ENCODE data around the gene UBE2H.
"Not testable (repeated sequence)": the region's sequence is repeated elsewhere in the genome, so short reads cannot be mapped to it uniquely, and the experiment has no call there.

The UBE2H gene

GRCh38 chr7:129841465-129841864, 111.3 kb downstream of the UBE2H start:
- no peak for DNase-seq

- no peak for DNase-seq
Measured at GRCh38 chr7:129840757-129841156, 112.0 kb downstream of the UBE2H start.

GRCh38 chr7:129836983-129837382, 115.8 kb downstream of the UBE2H start:
- DNase-seq, result no peak

- DNase-seq, result no peak
Measured at GRCh38 chr7:129835569-129835968, 117.2 kb downstream of the UBE2H start.

- DNase-seq, result not testable (repeated sequence)
Measured at GRCh38 chr7:129833353-129833752, 119.4 kb downstream of the UBE2H start.

- DNase-seq, result no peak
Measured at GRCh38 chr7:129832701-129833227, 120.0 kb downstream of the UBE2H start.

GRCh38 chr7:129832282-129832681, 120.5 kb downstream of the UBE2H start:
- no peak for DNase-seq

GRCh38 chr7:129831424-129832058, 121.2 kb downstream of the UBE2H start:
- no peak for DNase-seq

GRCh38 chr7:129830949-129831348, 121.8 kb downstream of the UBE2H start:
- DNase-seq, result no peak

- peak; percentile 38 for DNase-seq
Measured at GRCh38 chr7:129829737-129830631, 122.8 kb downstream of the UBE2H start.

GRCh38 chr7:129828989-129829736, 123.6 kb downstream of the UBE2H start:
- DNase-seq, result no peak

GRCh38 chr7:129828078-129828762, 124.5 kb downstream of the UBE2H start:
- no peak for DNase-seq

GRCh38 chr7:129827467-129827990, 125.2 kb downstream of the UBE2H start:
- DNase-seq, result no peak

GRCh38 chr7:129826895-129827294, 125.9 kb downstream of the UBE2H start:
- DNase-seq, result not testable (repeated sequence)

- peak; percentile 94 for DNase-seq
Measured at GRCh38 chr7:129825209-129825970, 127.4 kb downstream of the UBE2H start.

GRCh38 chr7:129824291-129825208, 128.2 kb downstream of the UBE2H start:
- no peak for DNase-seq

GRCh38 chr7:129823143-129823542, 129.6 kb downstream of the UBE2H start:
- DNase-seq, result not testable (repeated sequence)

- DNase-seq, result no peak
Measured at GRCh38 chr7:129821476-129821875, 131.3 kb downstream of the UBE2H start.

GRCh38 chr7:129816742-129817141, 136.0 kb downstream of the UBE2H start:
- no peak for DNase-seq

GRCh38 chr7:129807863-129808262, 144.9 kb downstream of the UBE2H start:
- no peak for DNase-seq
